Stimulated activated CD4-positive, alpha-beta T cell treated with anti-CD3 and anti-CD28 coated beads, Interleukin-4, amount 100 ng/mL, for 24 hours (primary cell): ENCODE results near the gene TMEM229A.
"Not testable (repeated sequence)": the region's sequence is repeated elsewhere in the genome, so short reads cannot be mapped to it uniquely, and the experiment has no call there.

ENCODE experiments used
- DNase-seq: peaks from one replicate; pipeline ENCODE4 v3.0.0-alpha.2; 2020

The TMEM229A gene

DNA sequence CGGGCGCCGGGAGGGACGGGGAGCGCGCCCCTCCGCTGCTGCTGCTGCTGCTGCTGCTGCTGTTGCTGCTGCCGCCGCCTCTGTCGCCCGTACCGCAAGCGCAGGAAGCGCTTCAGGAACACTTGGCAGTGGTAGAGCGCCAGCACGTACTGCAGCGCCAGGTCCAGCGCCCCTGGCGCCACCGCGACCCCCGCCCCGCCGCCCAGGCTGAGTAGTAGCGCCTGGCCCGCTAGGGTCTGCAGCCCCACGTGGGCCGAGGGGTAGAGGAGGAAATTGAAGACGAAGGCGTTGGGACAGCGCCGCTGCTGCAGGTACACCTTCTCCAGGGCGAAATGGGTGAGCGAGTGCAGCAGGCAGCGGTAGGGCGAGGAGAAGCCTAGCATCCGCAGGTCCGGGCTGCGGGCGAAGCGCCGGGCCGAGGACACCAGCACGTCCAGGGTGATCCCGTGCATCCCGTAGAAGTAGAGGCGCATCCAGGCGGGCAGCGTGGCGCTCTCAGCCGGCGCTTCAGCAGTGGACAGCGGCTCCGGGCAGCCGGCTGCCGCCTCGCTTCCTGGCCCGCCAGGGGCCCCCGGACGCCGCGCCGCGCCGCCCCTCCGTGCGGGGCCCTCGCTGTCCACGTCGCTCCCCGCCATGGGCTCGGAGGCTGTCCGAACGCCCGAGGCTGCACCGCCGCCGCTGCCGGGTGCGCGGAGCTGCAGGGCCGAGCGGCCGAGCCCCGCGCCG lies at the start of gene TMEM229A:
Gene TMEM229A, minus strand, starts transcription at position 699 of the 726 bp plus-strand sequence. Its CDS starts 64 bp downstream, at position 635.
- no peak for DNase-seq

DNA sequence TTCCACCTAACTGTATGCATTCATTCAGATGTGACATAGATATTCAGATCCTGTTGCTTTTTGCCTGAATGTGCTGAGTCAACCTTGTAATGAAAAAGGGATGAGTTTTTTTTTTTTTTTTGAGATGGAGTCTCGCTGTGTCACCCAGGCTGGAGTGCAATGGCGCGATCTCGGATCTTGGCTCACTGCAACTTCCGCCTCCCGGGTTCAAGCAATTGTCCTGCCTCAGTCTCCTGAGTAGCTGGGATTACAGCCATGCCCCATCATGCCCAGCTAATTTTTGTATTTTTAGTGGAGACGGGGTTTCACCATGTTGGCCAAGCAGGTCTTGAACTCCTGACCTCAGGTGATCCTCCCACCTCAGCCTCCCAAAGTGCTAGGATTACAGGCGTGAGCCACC lies 49.4 kb upstream of the TMEM229A start:
- not testable (repeated sequence) for DNase-seq

GRCh38 chr7:124077546-124077945 lies 44.7 kb upstream of the TMEM229A start:
- DNase-seq, result no peak

GRCh38 chr7:124076841-124077240 lies 44.0 kb upstream of the TMEM229A start:
- DNase-seq, result no peak

- DNase-seq, result no peak
Observed at GRCh38 chr7:124074007-124074406, 41.1 kb upstream of the TMEM229A start.

- DNase-seq, result no peak
Observed at GRCh38 chr7:124073310-124073645, 40.4 kb upstream of the TMEM229A start.

DNA sequence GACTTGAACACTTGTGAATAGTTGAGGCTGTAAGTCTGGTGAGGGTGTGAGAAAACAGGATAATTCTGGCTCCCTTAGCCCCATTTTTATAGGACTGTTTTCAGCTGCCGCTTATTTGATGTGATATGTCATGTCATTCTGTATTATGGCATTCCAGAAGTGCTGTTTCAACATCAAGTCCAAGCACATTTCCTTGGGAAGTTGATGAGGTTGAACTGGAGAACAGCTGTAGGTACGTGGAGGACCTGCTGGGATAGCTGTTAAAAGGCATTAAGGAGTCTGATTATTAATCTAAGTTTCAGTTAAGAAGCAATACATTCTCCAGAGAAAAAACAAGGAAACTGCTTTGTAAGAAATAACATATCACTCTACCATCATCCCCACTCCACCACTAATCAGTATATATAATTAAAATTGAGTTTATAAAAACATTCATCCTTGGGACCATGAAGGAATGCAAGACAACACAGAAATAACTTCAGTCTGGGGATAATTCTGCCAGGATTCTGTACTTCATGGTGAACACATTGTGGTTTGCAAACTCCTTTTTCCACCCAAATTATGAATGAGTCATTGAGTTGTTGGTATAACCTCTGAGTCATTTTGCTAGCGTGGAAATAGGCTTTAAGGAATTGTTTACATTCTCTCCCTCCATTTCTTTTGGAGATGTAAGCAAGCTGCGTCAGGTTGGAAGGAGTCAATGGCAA lies 39.9 kb upstream of the TMEM229A start:
- DNase-seq, result no peak

DNA sequence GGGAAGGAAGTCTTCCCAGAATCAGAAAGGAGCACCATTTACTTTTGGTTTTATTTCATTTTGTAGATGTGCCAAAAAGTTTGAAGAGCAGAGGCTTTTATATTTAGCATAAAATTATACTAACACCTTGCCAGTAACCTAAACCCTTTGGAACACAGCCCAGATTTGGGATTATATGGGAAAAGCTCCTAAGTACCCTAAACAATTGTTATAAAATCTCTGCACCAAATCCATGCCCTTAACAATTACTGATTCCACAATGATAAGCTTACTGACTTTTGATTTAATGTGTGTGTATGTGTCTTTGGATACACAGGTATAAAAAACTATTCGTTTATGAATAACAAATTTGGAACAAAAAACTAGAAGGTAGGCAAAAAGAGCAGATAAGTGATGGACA lies 39.0 kb upstream of the TMEM229A start:
- no peak for DNase-seq

DNA sequence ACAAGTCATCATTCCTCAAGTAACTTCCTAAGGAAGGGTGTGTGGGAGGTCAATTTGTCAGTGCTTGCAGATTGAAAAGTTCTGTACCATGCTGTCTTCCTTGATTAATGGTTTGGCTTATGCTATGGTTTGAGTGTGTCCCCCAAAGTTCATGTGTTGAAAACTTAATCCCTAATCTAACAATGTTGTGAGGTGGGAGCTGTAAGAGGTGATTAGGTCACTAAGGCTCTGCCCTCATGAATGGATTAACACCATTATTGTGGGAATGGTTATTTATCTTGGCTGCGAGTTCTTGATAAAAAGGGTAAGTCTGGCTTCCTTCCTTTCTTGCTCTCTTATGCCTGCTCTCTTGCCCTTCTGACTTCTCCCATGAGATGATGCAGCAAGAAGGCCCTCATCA lies 29.3 kb upstream of the TMEM229A start:
- DNase-seq, result no peak

DNA sequence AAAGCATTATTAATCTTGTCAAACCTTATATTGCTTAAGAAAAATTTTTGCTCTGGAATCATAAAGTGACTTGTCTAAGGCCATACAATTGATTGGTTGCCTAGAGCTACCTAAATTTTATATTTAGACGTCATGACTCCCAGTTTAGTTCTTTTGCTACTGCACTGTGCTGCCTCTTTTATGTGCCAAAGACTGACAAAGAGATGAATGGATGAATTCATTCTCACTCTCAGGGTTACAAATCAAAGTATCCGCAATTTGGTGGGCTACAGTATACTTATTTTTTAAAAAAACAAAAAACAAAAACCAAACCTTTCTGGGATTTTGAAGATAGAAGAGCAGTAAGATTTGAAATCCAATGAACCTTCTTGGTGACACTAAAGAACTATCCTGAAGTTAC lies 27.7 kb upstream of the TMEM229A start:
- no peak for DNase-seq

GRCh38 chr7:124059375-124059774 lies 26.5 kb upstream of the TMEM229A start:
- DNase-seq, result no peak

DNA sequence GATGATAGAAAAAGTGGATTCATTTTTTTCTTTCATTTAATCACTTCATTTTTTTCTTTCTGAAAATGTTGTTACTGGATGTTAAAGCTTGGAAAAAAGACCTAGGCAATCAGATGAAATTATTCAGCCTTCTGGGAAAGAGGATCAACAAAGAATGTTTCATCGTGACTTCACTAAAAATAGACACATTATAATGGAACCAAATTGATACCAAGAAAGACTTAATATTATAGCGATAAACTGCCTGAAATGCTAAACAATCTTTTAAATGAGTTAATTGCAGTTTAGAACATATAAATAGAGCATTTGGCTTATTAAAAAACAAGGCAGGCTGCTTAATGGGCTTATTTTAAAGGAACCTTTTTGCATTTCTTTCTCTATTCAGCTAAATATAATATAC lies 25.6 kb upstream of the TMEM229A start:
- no peak for DNase-seq

- no peak for DNase-seq
Observed at GRCh38 chr7:124057872-124058271, 25.0 kb upstream of the TMEM229A start.

- no peak for DNase-seq
Observed at GRCh38 chr7:124056234-124056633, 23.4 kb upstream of the TMEM229A start.

DNA sequence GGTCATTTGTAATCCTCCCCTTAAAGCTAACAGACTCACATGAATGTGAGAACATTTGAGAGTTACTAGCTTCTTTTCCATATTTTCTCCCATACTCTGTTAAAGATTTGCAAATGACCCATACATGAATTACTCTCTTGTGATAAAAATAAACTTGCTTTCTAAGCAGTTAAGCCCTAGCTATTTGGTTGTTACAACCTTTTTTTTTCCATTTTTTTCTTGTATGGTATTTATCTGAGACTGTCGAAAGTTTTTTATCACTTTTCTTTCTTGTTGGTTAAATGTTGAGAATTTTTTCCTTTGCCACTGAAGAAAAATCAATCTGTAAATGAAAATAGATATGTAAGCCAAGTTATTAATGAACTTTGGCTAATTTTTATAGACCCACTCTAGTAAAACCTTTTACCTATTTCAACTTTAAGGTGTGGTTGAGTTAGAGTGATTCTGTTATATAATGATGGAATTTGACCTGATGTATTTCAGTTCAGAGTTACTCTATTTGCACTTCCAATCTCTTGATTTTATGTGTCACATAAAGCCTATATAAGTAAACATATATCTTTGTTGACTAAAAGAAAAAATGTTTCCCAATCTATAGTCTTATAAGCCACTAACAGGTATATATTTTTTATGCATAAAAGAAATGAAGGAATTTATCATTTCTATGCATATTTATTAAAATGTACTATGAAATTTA lies 19.0 kb upstream of the TMEM229A start:
- no peak for DNase-seq

DNA sequence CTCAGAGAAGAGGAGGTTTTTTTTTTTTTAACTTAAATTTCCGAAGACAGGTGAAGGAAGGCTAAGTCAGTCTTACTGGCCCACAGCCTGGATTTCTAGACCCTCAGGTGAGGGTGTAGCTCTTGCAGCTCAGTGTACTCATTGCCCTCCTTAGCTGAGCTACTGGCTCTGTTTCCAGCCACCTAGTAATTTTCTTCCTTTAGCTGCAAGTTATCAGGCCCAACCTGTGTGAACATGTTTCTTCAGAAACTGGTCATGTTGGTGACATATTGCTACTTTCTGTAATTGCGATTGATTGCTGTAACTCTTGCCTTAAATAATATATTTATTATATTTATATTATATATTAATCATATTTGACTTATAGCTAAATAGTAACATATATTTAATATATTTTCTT lies 10.0 kb upstream of the TMEM229A start:
- no peak for DNase-seq

DNA sequence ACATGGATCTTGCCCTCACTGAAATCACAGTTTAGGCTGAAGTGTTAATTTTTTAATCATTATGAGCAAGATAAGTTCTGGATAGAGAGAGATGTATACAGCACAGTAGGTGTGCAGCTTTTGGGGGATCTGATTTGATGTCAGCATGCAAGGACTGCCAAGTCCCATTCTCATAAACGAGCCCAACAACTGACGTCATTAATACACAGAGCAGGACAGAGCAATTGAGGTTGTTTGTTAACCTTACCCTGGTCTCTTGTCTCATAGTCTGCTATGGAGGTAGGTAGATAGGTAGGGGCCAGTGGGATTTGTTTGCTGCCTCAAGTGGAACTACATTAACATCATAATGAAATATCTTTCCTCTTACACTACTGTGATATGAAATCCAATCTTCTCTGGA lies 8.6 kb upstream of the TMEM229A start:
- DNase-seq, result no peak

DNA sequence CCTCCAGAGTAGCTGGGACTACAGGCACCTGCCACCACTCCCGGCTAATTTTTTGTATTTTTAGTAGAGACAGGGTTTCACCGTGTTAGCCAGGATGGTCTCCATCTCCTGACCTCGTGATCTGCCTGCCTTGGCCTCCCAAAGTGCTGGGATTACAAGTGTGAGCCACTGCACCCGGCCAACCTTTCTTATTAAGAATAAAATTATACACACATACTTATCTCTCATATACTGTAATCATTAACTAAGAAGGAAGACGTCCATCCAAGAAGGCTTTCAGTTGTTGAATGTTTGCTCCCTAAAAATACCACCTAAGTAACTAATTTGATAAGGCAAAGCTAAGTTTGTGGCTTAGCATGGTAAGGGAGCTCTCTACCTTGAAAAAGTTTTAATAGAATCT lies 5.0 kb upstream of the TMEM229A start:
- not testable (repeated sequence) for DNase-seq

DNA sequence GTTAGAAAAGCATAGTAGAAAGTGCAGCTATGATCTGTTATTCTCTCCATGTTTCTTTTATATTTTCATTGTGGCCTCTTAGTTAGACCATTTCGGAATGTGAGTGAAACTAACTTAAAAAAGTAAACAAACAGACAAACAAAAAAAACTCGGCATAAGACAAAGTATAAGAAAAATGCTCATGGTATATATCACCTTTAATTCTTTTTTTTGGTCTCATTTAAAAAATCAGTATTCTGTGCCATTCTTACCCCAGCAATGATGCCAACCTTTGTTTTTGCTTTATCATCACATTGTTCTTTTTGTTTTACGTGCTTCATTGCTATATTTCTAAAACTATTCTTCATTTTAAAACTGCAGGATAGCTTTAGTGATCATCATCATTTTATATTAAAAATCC lies 2.8 kb upstream of the TMEM229A start:
- no peak for DNase-seq

DNA sequence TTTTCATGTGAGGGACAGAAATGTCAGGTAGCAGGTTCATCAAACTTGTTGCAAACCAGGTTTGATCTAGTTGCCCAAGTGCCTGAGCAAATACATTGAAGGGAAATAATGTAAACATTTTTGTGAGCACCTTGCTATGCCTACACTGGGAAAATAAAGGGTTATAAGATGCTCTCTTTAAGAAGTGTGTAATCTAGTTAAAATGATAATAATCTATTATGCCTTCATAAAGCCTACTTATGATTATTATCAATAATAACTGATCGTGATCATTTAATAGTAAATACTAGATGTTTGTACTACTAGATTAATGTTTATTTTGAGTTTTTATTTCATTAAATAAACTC lies 1.9 kb upstream of the TMEM229A start:
- no peak for DNase-seq

- no peak for DNase-seq
Observed at GRCh38 chr7:124033807-124034753, 1.2 kb upstream of the TMEM229A start.

DNA sequence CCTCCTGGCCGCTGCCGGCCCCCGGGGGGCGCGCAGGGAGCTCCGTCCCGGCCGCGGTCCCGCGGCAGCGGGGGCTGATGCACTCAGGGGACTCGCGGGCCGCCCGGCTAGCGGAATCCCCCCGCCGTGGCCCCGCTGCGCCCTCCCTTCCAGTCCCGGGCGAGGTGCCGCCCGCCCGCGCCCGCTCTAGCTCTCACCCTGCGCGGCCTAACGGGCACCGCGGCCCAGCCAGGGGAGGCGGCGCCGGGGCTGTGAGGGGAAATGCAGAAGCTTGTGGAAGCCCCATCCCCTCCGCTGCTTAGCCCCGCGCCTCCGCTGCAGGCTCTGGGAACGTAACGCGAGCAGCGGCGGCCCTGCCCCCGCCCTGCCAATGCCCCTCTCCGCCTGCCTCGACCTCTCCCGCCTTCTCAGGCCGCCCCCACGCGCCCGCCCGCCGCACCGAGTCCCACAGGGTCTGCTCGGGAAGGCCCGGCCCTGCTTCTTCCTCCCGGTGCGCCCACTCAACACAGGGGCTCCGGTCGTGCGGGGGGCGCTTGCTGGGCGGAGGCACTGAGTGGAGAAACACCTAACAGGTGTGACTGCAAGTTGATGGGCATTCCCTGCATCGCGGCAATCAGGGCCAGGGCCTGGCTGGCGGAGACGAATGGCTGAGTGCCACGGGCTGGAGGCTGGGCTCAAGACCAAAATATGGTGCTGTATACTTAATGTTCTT lies 384 bp upstream of the TMEM229A start:
- DNase-seq, result no peak
